GM06990 (cell line): ENCODE results near the gene EXOC2.
A peak's percentile ranks its signal among the peaks of the same experiment; 100 is the strongest.

Source experiments
- DNase-seq: peaks from one replicate; pipeline ENCODE4 v3.0.0-alpha.2; 2011; ENCODE audit not compliant: insufficient read length; ENCODE audit errors: extremely low read depth
- H3K27me3 ChIP-seq: replicated peaks from 2 replicates; pipeline ENCODE4 v1.6.0; 2011; ENCODE audit warnings: low read length; ENCODE audit not compliant: control insufficient read depth, insufficient read depth
- H3K36me3 ChIP-seq: 2 replicates; pipeline ENCODE4 v1.5.1; 2011; ENCODE audit warnings: low read length; ENCODE audit not compliant: control insufficient read depth, insufficient read depth
- H3K4me3 ChIP-seq: replicated peaks from 2 replicates; pipeline ENCODE4 v1.5.1; 2011; ENCODE audit warnings: low read depth, mild to moderate bottlenecking, control low read depth, low read length
- TF ChIP-seq, protein P1 (sequence below): IDR thresholded peaks from 2 replicates; pipeline ENCODE4 v1.5.1; 2011; ENCODE audit warnings: low read length, control low read depth, mild to moderate bottlenecking, inconsistent platforms; ENCODE audit not compliant: insufficient read depth, poor library complexity, severe bottlenecking

EXOC2 gene

DNA sequence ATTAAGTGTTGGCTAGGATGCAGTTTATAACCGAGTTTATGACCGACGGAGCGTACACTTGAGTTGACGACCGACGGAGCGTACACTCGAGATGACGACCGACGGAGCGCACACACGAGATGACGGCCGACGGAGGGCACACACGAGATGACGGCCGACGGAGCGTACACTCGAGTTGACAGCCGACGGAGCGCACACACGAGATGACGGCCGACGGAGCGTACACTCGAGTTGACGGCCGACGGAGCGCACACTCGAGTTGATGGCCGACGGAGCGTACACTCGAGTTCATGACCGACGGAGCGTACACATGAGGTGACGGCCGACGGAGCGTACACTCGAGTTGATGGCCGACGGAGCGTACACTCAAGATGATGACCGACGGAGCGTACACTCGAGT lies 155.8 kb downstream of the EXOC2 start:
- TF ChIP-seq, protein P1, sequence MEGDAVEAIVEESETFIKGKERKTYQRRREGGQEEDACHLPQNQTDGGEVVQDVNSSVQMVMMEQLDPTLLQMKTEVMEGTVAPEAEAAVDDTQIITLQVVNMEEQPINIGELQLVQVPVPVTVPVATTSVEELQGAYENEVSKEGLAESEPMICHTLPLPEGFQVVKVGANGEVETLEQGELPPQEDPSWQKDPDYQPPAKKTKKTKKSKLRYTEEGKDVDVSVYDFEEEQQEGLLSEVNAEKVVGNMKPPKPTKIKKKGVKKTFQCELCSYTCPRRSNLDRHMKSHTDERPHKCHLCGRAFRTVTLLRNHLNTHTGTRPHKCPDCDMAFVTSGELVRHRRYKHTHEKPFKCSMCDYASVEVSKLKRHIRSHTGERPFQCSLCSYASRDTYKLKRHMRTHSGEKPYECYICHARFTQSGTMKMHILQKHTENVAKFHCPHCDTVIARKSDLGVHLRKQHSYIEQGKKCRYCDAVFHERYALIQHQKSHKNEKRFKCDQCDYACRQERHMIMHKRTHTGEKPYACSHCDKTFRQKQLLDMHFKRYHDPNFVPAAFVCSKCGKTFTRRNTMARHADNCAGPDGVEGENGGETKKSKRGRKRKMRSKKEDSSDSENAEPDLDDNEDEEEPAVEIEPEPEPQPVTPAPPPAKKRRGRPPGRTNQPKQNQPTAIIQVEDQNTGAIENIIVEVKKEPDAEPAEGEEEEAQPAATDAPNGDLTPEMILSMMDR = no peak
- Histone ChIP-seq H3K36me3 (peaks cover 2% of the 10 kb centered on the region; the same call in 1 of the 2 replicates), H3K4me3 (no peak overlapping the region), H3K27me3 (no peaks in the 10 kb centered on the region)
- DNase-seq = peak; percentile 17

DNA sequence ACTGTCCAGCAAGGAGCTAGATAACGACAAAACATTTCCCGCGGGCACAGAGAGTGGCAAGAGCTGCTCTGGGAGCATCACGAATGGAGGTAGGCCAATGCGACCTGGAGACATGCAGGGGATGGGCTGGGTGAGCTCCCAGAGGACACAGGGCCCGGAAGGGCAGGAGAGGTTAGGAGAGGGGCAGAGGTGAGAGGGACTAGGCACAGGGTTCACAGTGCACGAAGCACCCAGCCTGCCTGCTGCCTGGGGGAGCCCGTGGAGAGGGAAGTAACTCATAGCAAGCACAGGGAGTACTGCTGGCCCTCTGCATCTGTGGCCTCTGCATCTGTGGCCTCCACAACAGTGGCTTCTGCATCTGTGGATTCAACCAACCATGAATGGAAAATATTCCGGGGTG lies 162.5 kb downstream of the EXOC2 start:
- TF ChIP-seq, protein P1 = no peak
- no peak overlapping the region for H3K4me3 ChIP-seq
- H3K27me3 ChIP-seq = no peaks in the 10 kb centered on the region
- no peaks in the 10 kb centered on the region; the same call in none of the 2 replicates for H3K36me3 ChIP-seq
- DNase-seq = no peak

DNA sequence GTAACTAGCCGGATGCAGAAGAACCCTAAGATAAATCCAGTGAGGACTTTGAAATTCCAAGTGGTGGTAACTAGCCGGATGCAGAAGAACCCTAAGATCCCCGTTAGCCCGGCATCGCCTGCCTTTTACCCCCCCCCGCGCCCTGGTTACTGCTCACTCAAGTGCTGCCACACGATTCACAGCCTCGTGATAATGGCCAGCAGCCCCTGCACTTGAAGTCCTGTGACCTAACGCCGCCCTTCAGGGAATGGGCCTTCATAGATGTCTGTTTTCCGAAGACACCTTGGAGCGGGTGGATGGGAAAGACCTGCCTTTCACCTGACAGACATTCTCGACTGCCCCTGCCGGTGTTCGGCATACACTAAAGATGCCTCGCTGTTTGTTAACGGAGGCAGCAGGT lies 163.9 kb downstream of the EXOC2 start:
- no peaks in the 10 kb centered on the region; the same call in none of the 2 replicates for H3K36me3 ChIP-seq
- TF ChIP-seq, protein P1 = no peak
- H3K27me3 ChIP-seq = no peaks in the 10 kb centered on the region
- no peak for DNase-seq
- H3K4me3 ChIP-seq = no peak overlapping the region

DNA sequence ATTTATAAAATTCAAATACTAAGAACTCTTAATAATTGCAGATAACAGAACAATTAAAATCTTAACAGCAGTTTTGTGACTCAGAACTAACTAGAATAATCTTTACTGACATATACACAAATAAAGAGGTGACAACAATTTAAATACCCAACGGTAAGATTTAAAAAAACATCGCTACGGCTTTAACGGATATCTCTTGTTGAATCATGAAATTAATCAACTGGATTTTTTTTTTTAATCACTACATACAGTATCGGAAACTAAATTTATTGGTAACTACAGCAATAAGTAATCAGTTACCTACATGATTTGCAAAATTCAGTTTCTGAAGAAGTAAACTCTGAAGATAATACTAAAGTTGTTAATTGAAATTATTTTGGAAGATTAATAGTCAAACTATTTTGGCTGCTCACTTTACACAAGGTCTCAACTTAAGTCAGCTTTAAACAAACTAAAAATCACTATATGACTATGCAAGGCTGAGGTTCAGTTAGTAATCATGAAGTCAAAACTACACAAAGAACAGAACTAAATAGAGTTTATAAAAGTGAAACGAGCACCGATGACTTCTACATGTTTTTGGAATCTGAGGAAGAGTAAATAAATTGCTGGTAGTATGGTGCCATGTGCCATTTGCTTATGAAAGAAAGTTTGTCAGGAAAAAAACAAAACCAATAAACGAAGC lies 164.8 kb downstream of the EXOC2 start:
- TF ChIP-seq, protein P1 = no peak

DNA sequence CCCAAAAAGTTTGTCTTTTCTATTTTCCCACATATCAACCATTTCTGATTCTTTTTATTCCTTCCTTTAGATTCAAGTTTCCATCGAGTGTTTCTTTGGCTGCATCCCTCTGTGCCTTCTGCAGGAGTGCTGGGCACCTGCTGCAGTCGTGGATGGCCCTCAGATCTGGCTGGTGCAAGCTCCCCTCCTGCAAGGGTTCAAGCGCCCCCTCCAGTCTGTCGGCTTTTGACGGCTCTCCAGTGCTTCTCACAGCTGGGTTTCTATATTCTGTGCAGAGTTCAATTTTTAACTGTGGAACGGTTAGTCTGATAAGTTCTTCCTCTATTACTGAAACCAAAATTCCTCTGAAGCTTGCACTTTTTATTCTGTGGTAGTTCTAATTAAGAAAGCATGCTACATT lies 168.1 kb downstream of the EXOC2 start:
- DNase-seq = no peak

More for the DNA sequence above, 164.8 kb downstream of the EXOC2 start:
- no peaks in the 10 kb centered on the region for H3K27me3 ChIP-seq
- H3K36me3 ChIP-seq = no peaks in the 10 kb centered on the region; the same call in 1 of the 2 replicates
- no peak overlapping the region for H3K4me3 ChIP-seq
- DNase-seq = no peak

More for the DNA sequence above, 168.1 kb downstream of the EXOC2 start:
- H3K4me3 ChIP-seq = no peak overlapping the region
- TF ChIP-seq, protein P1 = peak; percentile 9
- peaks cover 2% of the 10 kb centered on the region for H3K36me3 ChIP-seq
- H3K27me3 ChIP-seq = no peaks in the 10 kb centered on the region
